ENCODE data around the gene SLC8B1.

GRCh38 chr12:113332688-113333417 is 2.1 kb downstream of the SLC8B1 start:
- no peak for TF ChIP-seq PBX3 (CRISPR knock-in tag; IDR thresholded peaks at IDR 0.05)
- TF ChIP-seq ZNF140 (tag by site-specific recombination; IDR thresholded peaks at IDR 0.05) = no peak
- TF ChIP-seq, protein P1, sequence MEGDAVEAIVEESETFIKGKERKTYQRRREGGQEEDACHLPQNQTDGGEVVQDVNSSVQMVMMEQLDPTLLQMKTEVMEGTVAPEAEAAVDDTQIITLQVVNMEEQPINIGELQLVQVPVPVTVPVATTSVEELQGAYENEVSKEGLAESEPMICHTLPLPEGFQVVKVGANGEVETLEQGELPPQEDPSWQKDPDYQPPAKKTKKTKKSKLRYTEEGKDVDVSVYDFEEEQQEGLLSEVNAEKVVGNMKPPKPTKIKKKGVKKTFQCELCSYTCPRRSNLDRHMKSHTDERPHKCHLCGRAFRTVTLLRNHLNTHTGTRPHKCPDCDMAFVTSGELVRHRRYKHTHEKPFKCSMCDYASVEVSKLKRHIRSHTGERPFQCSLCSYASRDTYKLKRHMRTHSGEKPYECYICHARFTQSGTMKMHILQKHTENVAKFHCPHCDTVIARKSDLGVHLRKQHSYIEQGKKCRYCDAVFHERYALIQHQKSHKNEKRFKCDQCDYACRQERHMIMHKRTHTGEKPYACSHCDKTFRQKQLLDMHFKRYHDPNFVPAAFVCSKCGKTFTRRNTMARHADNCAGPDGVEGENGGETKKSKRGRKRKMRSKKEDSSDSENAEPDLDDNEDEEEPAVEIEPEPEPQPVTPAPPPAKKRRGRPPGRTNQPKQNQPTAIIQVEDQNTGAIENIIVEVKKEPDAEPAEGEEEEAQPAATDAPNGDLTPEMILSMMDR (tag by site-specific recombination; IDR thresholded peaks at IDR 0.05) = no peak
- no peak for TF ChIP-seq BCL11A (tag by site-specific recombination; IDR thresholded peaks at IDR 0.05; ENCODE audit: low read depth)

Measured in HEK293 (cell line).